HG02852 (cell line): ENCODE results near the gene LPAR6.
"Not testable (repeated sequence)": the region's sequence is repeated elsewhere in the genome, so short reads cannot be mapped to it uniquely, and the experiment has no call there.

Source experiments
- ATAC-seq: cut with Tn5 transposase; IDR thresholded peaks from one replicate; pipeline ENCODE4 v1.9.1; 2021; ENCODE audit warnings: mild to moderate bottlenecking, moderate library complexity; ENCODE audit not compliant: unreplicated experiment

Gene LPAR6

DNA sequence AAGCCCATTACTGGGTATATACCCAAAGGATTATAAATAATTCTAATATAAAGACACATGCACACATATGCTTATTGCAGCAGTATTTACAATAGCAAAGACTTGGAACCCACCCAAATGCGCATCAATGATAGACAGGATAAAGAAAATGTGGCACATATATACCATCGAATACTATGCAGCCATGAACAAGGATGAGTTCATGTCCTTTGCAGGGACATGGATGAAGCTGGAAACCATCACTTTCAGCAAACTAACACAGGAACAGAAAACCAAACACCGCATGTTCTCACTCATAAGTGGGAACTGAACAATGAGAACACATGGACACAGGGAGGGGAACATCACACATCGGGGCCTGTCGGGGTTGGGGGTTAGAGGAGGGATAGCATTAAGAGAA, 9.1 kb upstream of the LPAR6 start:
- not testable (repeated sequence) for ATAC-seq

- no peak for ATAC-seq
These were observed 2.6 kb upstream of the LPAR6 start for GRCh38 chr13:48415516-48415915.

DNA sequence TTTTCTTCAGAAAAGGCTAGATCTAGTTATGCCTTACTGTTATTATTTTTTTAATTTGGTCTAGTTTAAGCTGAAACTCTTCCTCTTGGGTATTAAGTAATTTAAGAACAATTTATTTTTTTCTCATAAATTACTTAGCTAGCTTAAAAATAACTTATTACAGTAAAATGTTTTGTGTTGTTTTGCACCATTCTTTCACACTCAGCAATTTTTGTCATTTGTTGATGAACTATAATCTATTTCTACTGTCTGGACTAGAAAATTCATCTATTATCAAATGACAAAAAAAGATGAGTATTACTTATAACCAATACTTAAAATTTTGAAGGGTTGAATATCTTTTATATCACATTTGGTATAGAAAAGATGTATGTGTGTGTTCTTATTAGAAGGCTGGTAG, 1.6 kb upstream of the LPAR6 start:
- ATAC-seq: no peak

DNA sequence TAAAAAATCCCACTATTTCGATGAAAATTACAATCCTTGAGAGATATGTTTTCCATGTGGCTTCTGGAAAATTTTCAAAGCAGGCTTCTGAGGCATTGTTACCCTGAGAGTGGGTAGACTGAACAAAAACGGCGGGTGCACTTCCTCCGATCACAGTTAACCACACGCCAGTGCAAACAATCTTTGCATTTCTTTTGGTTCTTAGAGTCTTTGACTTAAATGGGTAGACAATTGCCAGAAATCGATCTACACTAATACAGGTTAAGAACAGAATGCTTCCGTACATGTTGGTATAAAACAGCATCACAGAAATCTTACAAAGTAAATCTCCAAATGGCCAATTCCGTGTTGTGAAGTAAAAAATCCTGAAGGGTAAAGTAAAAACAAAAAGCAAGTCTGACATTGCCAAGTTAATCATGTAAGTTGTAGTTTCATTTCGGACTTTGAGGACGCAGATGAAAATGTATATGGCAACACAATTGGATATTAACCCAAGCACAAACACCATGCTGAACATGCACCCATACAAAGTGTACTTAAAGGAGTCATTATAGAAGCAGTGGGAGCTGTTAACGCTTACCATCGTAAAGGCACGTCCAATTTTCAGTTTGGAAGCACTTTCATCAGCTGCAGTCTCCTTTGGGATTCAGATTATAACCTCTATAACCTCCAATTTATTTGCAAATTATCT, 927 bp downstream of the LPAR6 start:
- ATAC-seq: no peak

GRCh38 chr13:48411147-48411794, 1.6 kb downstream of the LPAR6 start:
- no peak for ATAC-seq

- ATAC-seq: no peak
These were observed 2.7 kb downstream of the LPAR6 start for GRCh38 chr13:48410199-48410598.

DNA sequence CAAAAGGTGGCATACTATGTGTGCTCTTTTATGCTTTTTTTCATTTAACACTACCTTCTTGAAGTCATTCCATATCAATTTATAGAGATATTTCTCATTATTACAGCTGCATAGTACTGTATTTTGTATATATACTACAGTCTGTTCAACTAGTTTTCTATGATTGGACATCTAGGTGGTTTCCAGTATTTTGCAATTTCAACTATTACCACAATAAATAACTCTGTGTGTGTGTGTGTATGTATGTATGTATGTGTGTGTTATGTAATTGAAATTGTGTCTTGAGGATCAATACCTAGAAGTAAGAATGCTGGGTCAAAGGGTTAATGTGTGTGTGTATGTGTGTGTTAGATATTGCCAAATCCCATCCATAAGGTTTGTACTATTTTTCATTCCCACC, 7.0 kb downstream of the LPAR6 start:
- no peak for ATAC-seq

- no peak for ATAC-seq
These were observed 8.0 kb downstream of the LPAR6 start for GRCh38 chr13:48404952-48405351.

- ATAC-seq: no peak
These were observed 9.0 kb downstream of the LPAR6 start for GRCh38 chr13:48403913-48404312.

- ATAC-seq: peak; percentile 80
These were observed 9.7 kb downstream of the LPAR6 start for GRCh38 chr13:48403151-48403631.

GRCh38 chr13:48402325-48402932, 10.5 kb downstream of the LPAR6 start:
- ATAC-seq: no peak

DNA sequence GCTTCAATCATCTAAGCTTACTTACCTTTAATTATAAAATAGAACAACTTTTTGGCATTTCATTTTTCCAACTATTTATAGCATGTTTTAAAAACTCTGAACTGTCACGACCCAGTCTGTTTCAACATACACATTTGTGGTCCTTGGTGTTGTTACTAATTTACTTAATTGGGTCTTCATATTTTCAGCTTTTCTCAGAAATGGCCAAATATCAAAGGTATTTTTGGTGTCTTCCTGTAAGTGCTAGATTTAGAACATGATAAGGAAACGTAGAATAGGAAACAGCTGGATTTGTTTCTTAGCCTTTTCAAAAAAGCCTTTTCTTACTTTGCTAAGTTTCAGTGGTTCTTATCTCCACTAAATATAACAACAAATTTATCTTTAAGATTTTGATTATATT, 11.4 kb downstream of the LPAR6 start:
- no peak for ATAC-seq

- no peak for ATAC-seq
These were observed 12.0 kb downstream of the LPAR6 start for GRCh38 chr13:48400850-48401291.

DNA sequence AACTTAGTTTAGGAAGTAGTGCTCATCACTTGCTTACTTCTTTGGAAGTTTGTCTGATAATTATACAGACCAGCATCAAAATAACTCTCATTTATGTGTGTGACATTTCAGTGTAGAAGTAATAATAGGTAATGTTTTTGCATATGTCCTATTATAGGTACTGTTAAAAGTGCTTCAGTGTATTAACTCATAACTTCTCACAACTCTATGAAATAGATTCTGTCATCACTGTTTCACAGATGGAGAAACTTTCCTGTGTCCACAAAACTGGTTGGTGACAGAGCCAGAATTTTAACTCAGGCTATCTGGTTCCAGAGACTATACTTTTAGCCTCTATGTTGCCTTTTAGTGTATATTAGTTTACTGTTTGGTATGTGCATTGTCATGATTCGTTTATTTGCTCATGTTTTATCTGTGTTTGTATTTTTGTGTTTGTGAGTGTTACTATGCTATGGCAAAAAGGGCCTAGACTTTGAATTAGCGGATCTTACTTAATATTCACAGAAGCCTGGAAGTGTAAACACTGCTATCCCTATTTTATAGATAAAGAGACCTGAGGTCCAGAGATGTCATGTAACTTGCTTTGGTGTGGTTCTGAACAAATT, 12.7 kb downstream of the LPAR6 start:
- ATAC-seq: no peak

- ATAC-seq: no peak
These were observed 14.3 kb downstream of the LPAR6 start for GRCh38 chr13:48398450-48399095.

- ATAC-seq: no peak
These were observed 15.2 kb downstream of the LPAR6 start for GRCh38 chr13:48397744-48398143.

- no peak for ATAC-seq
These were observed 19.2 kb downstream of the LPAR6 start for GRCh38 chr13:48393698-48394085.

DNA sequence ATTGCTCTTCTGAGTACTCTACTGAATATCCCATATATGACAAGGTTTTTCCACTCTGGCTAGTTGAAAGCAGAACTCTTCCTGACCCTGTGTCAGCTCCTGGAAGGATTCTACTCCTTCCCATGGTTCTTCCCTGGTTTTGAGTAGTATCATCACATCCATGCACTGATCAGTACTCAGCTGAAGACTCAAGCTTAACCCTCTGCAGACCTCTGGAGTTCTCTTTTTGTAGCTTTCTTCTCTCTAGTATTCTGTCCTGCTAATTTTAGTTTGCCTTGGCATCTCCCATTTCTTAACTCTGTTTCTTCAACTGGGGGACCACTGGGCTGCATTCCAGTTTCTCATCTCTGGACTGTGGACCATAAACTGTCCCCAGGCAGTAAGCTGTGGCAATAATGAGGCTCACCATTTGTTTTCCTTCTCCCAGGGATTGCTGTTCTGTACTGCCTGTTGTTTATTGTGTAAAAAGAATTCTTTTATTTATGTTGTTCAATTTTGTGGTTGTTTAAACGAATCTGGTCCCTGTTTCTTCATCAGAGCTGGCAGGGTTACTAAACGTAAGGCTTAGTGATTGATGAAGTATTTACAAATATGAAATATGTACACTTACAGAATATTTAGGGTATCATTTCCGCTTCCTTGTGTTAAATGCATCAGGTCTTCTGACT, 19.7 kb downstream of the LPAR6 start:
- no peak for ATAC-seq

GRCh38 chr13:48391257-48391656, 21.7 kb downstream of the LPAR6 start:
- no peak for ATAC-seq

DNA sequence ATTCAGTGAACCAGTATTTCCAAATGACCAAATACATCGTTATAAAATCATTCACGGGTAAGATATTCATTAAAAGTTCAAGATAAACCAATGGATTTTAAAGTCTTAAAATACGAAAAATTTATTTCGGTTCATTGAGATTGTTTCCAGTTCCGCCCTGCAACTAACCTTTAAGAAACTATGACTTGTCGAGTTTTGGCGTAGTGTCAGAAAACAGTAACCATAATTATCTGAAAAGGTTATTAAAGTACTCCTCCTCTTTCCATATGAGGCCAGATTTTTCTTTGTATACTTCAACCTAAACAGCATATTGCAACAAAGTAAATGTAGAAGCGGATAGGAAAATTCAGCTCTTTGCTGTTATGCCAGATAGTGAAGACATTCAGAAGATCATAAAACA, 26.1 kb downstream of the LPAR6 start:
- ATAC-seq: no peak

DNA sequence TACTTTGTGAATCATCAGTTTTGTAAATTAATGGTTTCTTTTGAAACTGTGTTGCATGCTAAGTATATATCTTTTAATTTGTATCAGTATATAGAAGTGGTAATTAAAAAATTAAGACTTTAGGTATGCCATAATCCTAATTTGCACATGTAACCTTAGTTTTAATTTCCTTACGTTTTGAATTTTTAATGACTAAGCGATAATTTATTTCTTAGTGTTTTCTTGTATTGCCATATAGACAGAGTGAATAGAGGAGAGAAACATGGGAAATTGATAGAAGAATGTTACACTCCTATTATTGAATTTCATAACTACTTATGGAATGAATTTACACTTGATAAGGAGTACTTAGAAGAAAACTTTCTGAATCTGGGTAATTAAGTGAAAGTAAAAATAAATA, 29.5 kb downstream of the LPAR6 start:
- no peak for ATAC-seq
